Karpas-422 (cell line): ENCODE results near the gene COPS6. TPM values are rescaled to one million over a fixed set of nuclear protein-coding genes. Genes with fewer than 3 reads are reported as not detected.
"Not testable (repeated sequence)": the region's sequence is repeated elsewhere in the genome, so short reads cannot be mapped to it uniquely, and the experiment has no call there.

Experiments used
- DNase-seq: peaks from one replicate; pipeline ENCODE4 v3.0.0-alpha.2; 2015
- H2AFZ ChIP-seq: fragments of 200-600 bp; sonication (generic); 2 replicates; pipeline ENCODE4 v1.6.1; 2014; ENCODE audit warnings: antibody characterized with exemption, low read length, mixed read lengths
- H3K27ac ChIP-seq: fragments of 200-600 bp; sonication (generic); 2 replicates; pipeline ENCODE4 v1.5.1; 2014; ENCODE audit warnings: mild to moderate bottlenecking, low read length, moderate library complexity
- H3K27me3 ChIP-seq: fragments of 200-600 bp; sonication (generic); 2 replicates; pipeline ENCODE4 v1.6.1; 2014; ENCODE audit warnings: low read length, mixed read lengths
- H3K36me3 ChIP-seq: fragments of 200-600 bp; sonication (generic); 2 replicates; pipeline ENCODE4 v1.6.1; 2014; ENCODE audit warnings: low read length, mixed read lengths; ENCODE audit not compliant: insufficient read depth
- H3K4me1 ChIP-seq: fragments of 200-600 bp; sonication (generic); 2 replicates; pipeline ENCODE4 v1.6.1; 2014; ENCODE audit warnings: mild to moderate bottlenecking, low read length, mixed read lengths
- H3K4me2 ChIP-seq: fragments of 200-600 bp; sonication (generic); 2 replicates; pipeline ENCODE4 v1.6.1; 2014; ENCODE audit warnings: low read length, low read depth, mild to moderate bottlenecking; ENCODE audit not compliant: poor library complexity, severe bottlenecking
- H3K4me3 ChIP-seq: fragments of 200-600 bp; sonication (generic); 2 replicates; pipeline ENCODE4 v1.5.1; 2014; ENCODE audit warnings: mild to moderate bottlenecking, antibody characterized with exemption, low read length, mixed read lengths
- H3K79me2 ChIP-seq: fragments of 200-600 bp; sonication (generic); 2 replicates; pipeline ENCODE4 v1.6.1; 2014; ENCODE audit warnings: mild to moderate bottlenecking, low read length, mixed read lengths
- H3K9ac ChIP-seq: fragments of 200-600 bp; sonication (generic); 2 replicates; pipeline ENCODE4 v1.6.0; 2014; ENCODE audit warnings: low read length
- H3K9me2 ChIP-seq: fragments of 200-600 bp; sonication (generic), shearing (Covaris generic); replicated peaks from 2 replicates; pipeline ENCODE4 v1.6.0; 2014; ENCODE audit warnings: mild to moderate bottlenecking, low read length, moderate library complexity; ENCODE audit not compliant: insufficient read depth
- H3K9me3 ChIP-seq: fragments of 300-700, 200-600 bp; sonication (generic); 2 replicates; pipeline ENCODE4 v1.6.1; 2014; ENCODE audit warnings: low read length, mixed read lengths
- H4K20me1 ChIP-seq: fragments of 200-600 bp; sonication (generic); 2 replicates; pipeline ENCODE4 v1.6.1; 2014; ENCODE audit warnings: mild to moderate bottlenecking, antibody characterized with exemption, low read length, low read depth; ENCODE audit not compliant: insufficient read depth
- total RNA-seq: library from RNA; depleted of rRNA; stranded (reverse); fragments of >200 nt; shearing (Covaris generic); gene quantifications from 2 replicates; pipeline ENCODE4 v1.2.3, GENCODE V29; 2014; ENCODE audit warnings: low replicate concordance

COPS6 gene
- total RNA-seq, 1 experiment from 2014 or later = 52.7 TPM

GRCh38 chr7:100124301-100125230, 35.8 kb downstream of the COPS6 start:
- peak overlapping the region; percentile 10; the same call in 1 of the 2 replicates for H3K27ac ChIP-seq
- no peaks in the 10 kb centered on the region for H3K36me3 ChIP-seq
- H3K9me2 ChIP-seq = no peaks in the 10 kb centered on the region
- H4K20me1 ChIP-seq = no peaks in the 10 kb centered on the region
- peaks cover 39% of the 10 kb centered on the region for H3K4me1 ChIP-seq
- H2AFZ ChIP-seq = no peak overlapping the region
- H3K4me3 ChIP-seq = peak overlapping the region; percentile 80; the same call in 1 of the 2 replicates
- no peaks in the 10 kb centered on the region for H3K9me3 ChIP-seq
- 0 out of 2 replicates have a peak overlapping the region, but pooled peaks have one; percentile 1 for H3K9ac ChIP-seq
- peaks cover 22% of the 10 kb centered on the region for H3K79me2 ChIP-seq
- DNase-seq = no peak
- H3K4me2 ChIP-seq = peak overlapping the region; percentile 79
- H3K27me3 ChIP-seq = no peaks in the 10 kb centered on the region

DNA sequence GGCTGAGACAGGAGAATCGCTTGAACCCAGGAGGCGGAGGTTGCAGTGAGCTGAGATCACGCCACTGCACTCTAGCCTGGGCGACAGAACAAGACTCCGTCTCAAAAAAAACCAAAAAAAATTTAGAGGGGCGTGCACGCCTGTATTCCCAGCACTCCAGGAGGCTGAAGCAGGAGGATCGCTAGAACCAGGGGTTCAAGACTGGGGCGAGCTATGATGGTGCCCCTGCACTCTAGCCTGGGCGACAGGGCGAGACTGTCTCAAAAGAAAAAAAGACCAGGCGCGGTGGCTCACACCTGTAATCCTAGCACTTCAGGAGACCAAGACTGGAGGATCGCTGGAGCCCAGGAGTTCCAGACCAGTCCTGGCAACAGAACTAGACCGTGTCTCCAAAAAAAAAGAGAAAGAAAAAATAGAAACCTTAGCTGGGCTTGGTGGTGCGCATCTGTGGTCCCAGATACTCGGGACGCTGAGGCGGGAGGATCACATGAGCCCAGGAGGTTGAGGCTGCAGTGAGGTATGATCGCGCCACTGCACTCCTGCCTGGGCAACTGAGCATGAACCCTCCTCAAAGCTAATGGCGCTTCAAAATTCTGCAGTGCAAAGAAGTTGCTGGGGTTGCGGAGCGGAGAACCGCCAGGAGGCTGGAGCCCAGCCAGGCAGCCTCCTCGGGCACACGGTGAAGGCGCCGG, 37.6 kb downstream of the COPS6 start:
- DNase-seq = no peak
- peak overlapping the region; percentile 94 for H3K27ac ChIP-seq
- no peaks in the 10 kb centered on the region for H4K20me1 ChIP-seq
- H2AFZ ChIP-seq = peak overlapping the region; percentile 93; the same call in 1 of the 2 replicates
- H3K27me3 ChIP-seq = no peaks in the 10 kb centered on the region
- H3K9me3 ChIP-seq = no peaks in the 10 kb centered on the region
- no peaks in the 10 kb centered on the region for H3K36me3 ChIP-seq
- no peaks in the 10 kb centered on the region for H3K9me2 ChIP-seq
- peaks cover 31% of the 10 kb centered on the region for H3K4me1 ChIP-seq
- H3K9ac ChIP-seq = peak overlapping the region; percentile 90
- H3K79me2 ChIP-seq = peaks cover 22% of the 10 kb centered on the region
- H3K4me3 ChIP-seq = peak overlapping the region; percentile 80
- peak overlapping the region; percentile 79 for H3K4me2 ChIP-seq

DNA sequence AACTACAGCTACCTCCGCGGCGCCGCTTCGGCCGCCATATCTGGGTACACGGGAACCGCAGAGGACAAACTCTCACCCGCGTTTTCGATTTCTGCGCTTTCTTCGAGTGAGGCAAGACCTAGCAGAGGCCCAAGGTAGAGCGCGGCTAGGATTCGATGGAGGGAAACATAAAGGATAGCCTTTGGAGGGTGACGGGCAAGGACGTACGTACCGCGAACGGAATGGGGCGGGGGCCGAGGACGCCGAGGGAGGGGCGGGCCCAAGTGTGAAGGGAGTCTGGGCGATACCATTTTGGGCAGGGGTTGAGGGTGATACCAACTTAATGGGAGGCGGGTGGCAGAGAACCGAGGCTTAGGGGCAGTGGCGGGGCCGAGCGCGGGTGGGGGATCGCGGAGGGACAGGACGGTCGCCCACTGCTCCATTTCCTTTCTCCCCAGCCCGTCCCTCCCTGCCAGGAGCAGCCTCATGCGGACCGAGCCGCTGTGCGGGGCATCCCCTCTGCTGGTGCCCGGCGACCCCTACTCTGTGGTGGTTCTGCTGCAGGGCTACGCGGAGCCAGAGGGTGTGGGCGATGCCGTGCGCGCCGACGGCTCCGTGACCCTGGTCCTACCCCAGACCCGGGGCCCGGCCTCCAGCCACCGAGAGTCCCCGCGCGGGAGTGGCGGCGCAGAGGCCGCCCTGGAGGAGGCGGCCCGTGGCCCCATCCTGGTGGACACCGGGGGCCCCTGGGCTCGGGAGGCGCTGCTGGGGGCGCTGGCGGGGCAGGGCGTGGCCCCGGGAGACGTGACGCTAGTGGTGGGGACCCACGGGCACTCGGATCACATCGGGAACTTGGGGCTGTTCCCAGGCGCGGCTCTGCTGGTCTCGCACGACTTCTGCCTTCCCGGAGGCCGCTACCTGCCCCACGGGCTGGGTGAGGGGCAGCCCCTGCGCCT, 38.4 kb downstream of the COPS6 start, which contains the start of gene MBLAC1:
MBLAC1 (plus strand) TSS at position 37 of the 935 bp plus-strand sequence; CDS start at position 466, 429 bp downstream.
- Histone ChIP-seq H3K4me1 (peaks cover 31% of the 10 kb centered on the region), H3K9me3 (no peaks in the 10 kb centered on the region), H3K4me3 (peak within 1 kb of the TSS; percentile 80), H3K27me3 (no peaks in the 10 kb centered on the region), H3K36me3 (no peaks in the 10 kb centered on the region), H3K9me2 (no peaks in the 10 kb centered on the region), H3K4me2 (peak within 1 kb of the TSS; percentile 79), H4K20me1 (no peaks in the 10 kb centered on the region), H3K27ac (peak within 1 kb of the TSS; percentile 94), H3K79me2 (peaks cover 21% of the 10 kb centered on the region), H3K9ac (peak within 1 kb of the TSS; percentile 90), H2AFZ (peak within 1 kb of the TSS; percentile 93)
- peak; percentile 97 for DNase-seq

GRCh38 chr7:100127866-100128636, 39.3 kb downstream of the COPS6 start:
- Histone ChIP-seq H3K79me2 (peaks cover 18% of the 10 kb centered on the region), H3K4me2 (peak overlapping the region; percentile 79), H3K9me2 (no peaks in the 10 kb centered on the region), H4K20me1 (no peaks in the 10 kb centered on the region), H3K36me3 (no peaks in the 10 kb centered on the region), H3K9me3 (no peaks in the 10 kb centered on the region), H3K27ac (no peak overlapping the region), H3K4me3 (peak overlapping the region; percentile 80), H3K9ac (peak overlapping the region; percentile 90), H2AFZ (peak overlapping the region; percentile 93; the same call in 1 of the 2 replicates), H3K4me1 (peaks cover 31% of the 10 kb centered on the region), H3K27me3 (no peaks in the 10 kb centered on the region)
- no peak for DNase-seq

GRCh38 chr7:100128637-100128963, 39.8 kb downstream of the COPS6 start:
- H2AFZ ChIP-seq = no peak overlapping the region
- H3K4me2 ChIP-seq = no peak overlapping the region
- H3K9ac ChIP-seq = peak overlapping the region; percentile 90; the same call in 1 of the 2 replicates
- H3K9me3 ChIP-seq = no peaks in the 10 kb centered on the region
- H3K36me3 ChIP-seq = no peaks in the 10 kb centered on the region
- H3K4me3 ChIP-seq = no peak overlapping the region
- DNase-seq = no peak
- peaks cover 18% of the 10 kb centered on the region for H3K79me2 ChIP-seq
- peaks cover 31% of the 10 kb centered on the region for H3K4me1 ChIP-seq
- no peaks in the 10 kb centered on the region for H3K27me3 ChIP-seq
- H3K9me2 ChIP-seq = no peaks in the 10 kb centered on the region
- H3K27ac ChIP-seq = no peak overlapping the region
- H4K20me1 ChIP-seq = no peaks in the 10 kb centered on the region

GRCh38 chr7:100130220-100130607, 41.4 kb downstream of the COPS6 start:
- not testable (repeated sequence) for H3K9me2 ChIP-seq, H3K9ac ChIP-seq, H3K27ac ChIP-seq, H3K4me2 ChIP-seq, H4K20me1 ChIP-seq, H2AFZ ChIP-seq, H3K9me3 ChIP-seq, H3K4me3 ChIP-seq, H3K36me3 ChIP-seq, H3K27me3 ChIP-seq, DNase-seq
- Histone ChIP-seq H3K79me2 (peaks cover 10% of the 10 kb centered on the region), H3K4me1 (peaks cover 24% of the 10 kb centered on the region)
